ENCODE results near the gene TP63.

TP63 gene

GRCh38 chr3:189836795-189837194, 205.6 kb downstream of the TP63 start:
- DNase-seq (ENCODE audit: insufficient read length, low spot score) (no peak), FAIRE-seq (no peak)
- no peak for TF ChIP-seq CTCF (IDR thresholded peaks at IDR 0.05; ENCODE audit: insufficient read depth, missing control alignments)

GRCh38 chr3:189838291-189838690, 207.1 kb downstream of the TP63 start:
- TF ChIP-seq CTCF (IDR thresholded peaks at IDR 0.05; ENCODE audit: insufficient read depth, missing control alignments) = no peak
- DNase-seq (ENCODE audit: insufficient read length, low spot score) = no peak
- no peak for FAIRE-seq

DNA sequence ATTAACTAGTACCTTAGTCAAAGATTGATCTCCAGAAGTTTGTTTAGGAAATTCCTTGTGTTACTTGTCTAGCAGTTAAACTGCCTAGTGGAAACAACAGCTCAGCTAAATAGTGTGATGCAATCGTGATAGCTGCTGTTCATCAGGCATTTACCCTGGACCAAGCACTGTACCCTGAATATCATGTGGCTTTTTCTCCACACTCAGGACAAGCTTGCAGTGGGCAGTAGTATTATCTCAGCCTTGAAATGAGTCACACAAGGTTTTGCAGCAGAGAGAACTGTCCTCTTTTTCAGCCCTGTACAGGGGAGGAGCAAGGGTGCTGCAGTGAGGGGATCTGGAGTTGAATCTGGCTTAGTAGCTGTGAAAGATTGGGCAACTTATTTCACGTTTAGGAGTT, 208.4 kb downstream of the TP63 start:
- TF ChIP-seq CTCF (IDR thresholded peaks at IDR 0.05; ENCODE audit: insufficient read depth, missing control alignments) = no peak
- FAIRE-seq = peak; percentile 6

GRCh38 chr3:189841473-189842205, 210.4 kb downstream of the TP63 start:
- DNase-seq (ENCODE audit: insufficient read length, low spot score) (no peak), FAIRE-seq (no peak)
- TF ChIP-seq CTCF (IDR thresholded peaks at IDR 0.05; ENCODE audit: insufficient read depth, missing control alignments) = no peak

More for the DNA sequence above, 208.4 kb downstream of the TP63 start:
- DNase-seq (ENCODE audit: insufficient read length, low spot score) = no peak

DNA sequence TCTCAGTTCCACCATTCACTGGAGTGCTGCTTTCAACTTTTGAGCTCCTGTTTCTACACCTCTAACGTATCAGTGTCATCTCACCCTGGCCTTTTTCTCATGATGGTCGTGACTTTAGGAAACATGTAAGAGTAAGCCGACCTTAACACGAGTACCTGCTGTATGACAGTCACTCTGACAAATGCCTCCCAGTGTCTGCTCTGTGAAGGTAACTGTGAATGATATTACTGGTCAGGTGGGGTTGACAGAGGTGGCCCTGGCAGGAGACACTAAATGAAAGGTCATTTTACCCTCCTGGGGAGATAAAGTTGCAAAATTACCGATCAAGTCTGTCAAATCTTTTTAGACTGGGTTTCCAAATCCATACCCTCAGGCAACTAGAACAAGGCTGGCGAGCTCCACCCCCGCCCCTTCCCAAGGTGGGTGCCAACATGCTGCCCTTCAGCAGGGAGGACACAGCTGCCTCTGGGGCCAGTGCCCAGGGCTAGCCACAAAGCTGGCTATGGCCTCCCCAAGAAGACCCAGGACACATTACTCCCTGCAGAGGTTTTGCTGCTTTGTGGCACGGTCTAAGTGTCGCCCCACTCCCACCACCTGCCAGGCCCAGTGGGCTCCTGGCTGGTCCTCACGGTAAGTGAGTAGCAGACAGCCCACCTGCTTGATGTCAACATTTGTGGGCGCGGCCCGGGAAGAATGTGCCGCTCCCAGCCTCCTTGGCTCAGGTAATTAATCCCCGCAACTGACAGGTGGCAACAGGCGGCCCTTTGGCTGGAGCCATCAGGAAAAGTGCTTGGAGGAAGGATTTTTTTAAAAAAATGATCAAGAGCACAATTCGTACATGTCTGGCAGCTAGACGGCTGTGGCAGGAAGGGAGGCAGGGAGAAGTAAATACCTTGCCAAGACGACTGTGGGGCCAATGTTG, 211.8 kb downstream of the TP63 start:
- DNase-seq (ENCODE audit: insufficient read length, low spot score) = no peak
- FAIRE-seq = no peak
- no peak for TF ChIP-seq CTCF (IDR thresholded peaks at IDR 0.05; ENCODE audit: insufficient read depth, missing control alignments)

DNA sequence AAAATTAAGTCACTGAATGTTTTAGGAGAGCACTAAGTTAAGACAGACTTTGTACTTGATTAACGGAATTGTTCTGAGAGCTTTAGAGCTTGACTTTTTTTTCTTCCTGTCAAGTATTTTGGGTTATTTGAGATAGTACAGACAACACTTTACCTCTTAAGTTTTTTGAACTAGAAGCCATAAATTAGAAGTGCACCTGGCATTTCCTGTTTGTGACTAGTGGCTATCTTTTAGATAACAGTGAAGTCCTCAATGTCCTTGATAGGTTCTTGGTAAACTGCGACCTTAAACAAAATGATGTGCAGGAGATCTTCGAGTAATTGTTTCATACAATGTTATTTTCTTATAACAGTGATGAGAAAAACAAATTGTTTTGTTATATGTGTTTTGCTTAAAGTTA, 213.9 kb downstream of the TP63 start:
- no peak for TF ChIP-seq CTCF (IDR thresholded peaks at IDR 0.05; ENCODE audit: insufficient read depth, missing control alignments)
- no peak for DNase-seq (ENCODE audit: insufficient read length, low spot score)
- FAIRE-seq = no peak
